HEK293 (cell line): ENCODE data around the gene SCUBE1.

Experiments
- CTCF ChIA-PET: fragments of 350-600 bp; formaldehyde crosslinking; extraction: SDS; loops from one replicate; lab custom pipeline; 2021; ENCODE audit warnings: antibody characterized with exemption; lab: Yijun Ruan, JAX
- POLR2A ChIA-PET: fragments of 300-600 bp; formaldehyde crosslinking; extraction: SDS; loops from one replicate; lab custom pipeline; 2020; ENCODE audit warnings: antibody characterized with exemption, inconsistent platforms; lab: Yijun Ruan, JAX
- H3K27ac ChIP-seq: fragments of 200-500 bp; sonication (Bioruptor generic); 2 replicates; pipeline ENCODE4 v1.5.1; 2014; ENCODE audit warnings: low read depth, low read length, control low read depth, inconsistent platforms; ENCODE audit errors: extremely low read depth
- H3K36me3 ChIP-seq, 2 experiments: fragments of 200-500 bp in 1 of 2; sonication (Bioruptor generic) in 1 of 2; 1 replicate in 1 of 2; 2 replicates in 1 of 2; pipeline ENCODE4 v1.5.1; 2014 to 2017; ENCODE audit warnings: inconsistent platforms in 2 of 2, low read length in 2 of 2; ENCODE audit not compliant: control insufficient read depth in 2 of 2, insufficient read depth in 1 of 2
- H3K4me1 ChIP-seq: fragments of 200-500 bp; sonication (Bioruptor generic); 2 replicates; pipeline ENCODE4 v1.5.1; 2014; ENCODE audit warnings: mild to moderate bottlenecking, low read length, inconsistent platforms; ENCODE audit not compliant: control insufficient read depth, insufficient read depth
- H3K4me3 ChIP-seq: 2 replicates; pipeline ENCODE4 v1.5.1; 2011; ENCODE audit warnings: low read depth, mild to moderate bottlenecking, control low read depth, low read length, moderate library complexity
- H3K9me3 ChIP-seq: fragments of 200-500 bp; sonication (Bioruptor generic); 2 replicates; pipeline ENCODE4 v1.5.1; 2014; ENCODE audit warnings: low read depth, low read length, inconsistent platforms; ENCODE audit not compliant: control insufficient read depth, insufficient read depth
- BCL11A ChIP-seq: fragments of 450-650 bp; formaldehyde crosslinking; IDR thresholded peaks from 2 replicates; pipeline ENCODE4 v1.5.1; 2016; ENCODE audit warnings: low read depth, missing biosample characterization, missing genetic modification characterization
- YY1 ChIP-seq: fragments of 450-650 bp; formaldehyde crosslinking; IDR thresholded peaks from 2 replicates; pipeline ENCODE4 v1.5.1; 2018; ENCODE audit warnings: missing biosample characterization, missing genetic modification characterization
- ZNF169 ChIP-seq: fragments of 450-650 bp; formaldehyde crosslinking; IDR thresholded peaks from 2 replicates; pipeline ENCODE4 v1.5.1; 2016; ENCODE audit warnings: missing biosample characterization, missing genetic modification characterization
- ZNF274 ChIP-seq, 2 experiments: fragments of 200-500 bp in 1 of 2; fragments of 450-650 bp in 1 of 2; sonication (Bioruptor generic) in 1 of 2; formaldehyde crosslinking in 1 of 2; IDR thresholded peaks; 2 replicates each; pipeline versions ENCODE4 v1.5.1 to v1.6.1; 2014 to 2016; ENCODE audit warnings: borderline replicate concordance in 1 of 2, inconsistent platforms in 1 of 2, low read length in 1 of 2, missing biosample characterization in 1 of 2, missing genetic modification characterization in 1 of 2
- ZNF37A ChIP-seq: fragments of 450-650 bp; IDR thresholded peaks from 2 replicates; pipeline ENCODE4 v1.5.1; 2018; ENCODE audit warnings: missing biosample characterization, missing genetic modification characterization
- ZNF391 ChIP-seq: fragments of 450-650 bp; formaldehyde crosslinking; IDR thresholded peaks from 2 replicates; pipeline ENCODE4 v1.5.1; 2016; ENCODE audit warnings: low read depth, missing biosample characterization, missing genetic modification characterization, borderline replicate concordance
- ZNF404 ChIP-seq: fragments of 450-650 bp; formaldehyde crosslinking; IDR thresholded peaks from 2 replicates; pipeline ENCODE4 v1.5.1; 2017; ENCODE audit warnings: missing biosample characterization, missing genetic modification characterization
- ZNF571 ChIP-seq: fragments of 450-650 bp; formaldehyde crosslinking; IDR thresholded peaks from 2 replicates; pipeline ENCODE4 v1.5.0; 2017; ENCODE audit warnings: missing biosample characterization, missing genetic modification characterization
- ZNF660 ChIP-seq: fragments of 450-650 bp; IDR thresholded peaks from 2 replicates; pipeline ENCODE4 v1.5.1; 2018; ENCODE audit warnings: missing biosample characterization, mild to moderate bottlenecking, missing genetic modification characterization
- ZNF792 ChIP-seq: fragments of 450-650 bp; formaldehyde crosslinking; IDR thresholded peaks from 2 replicates; pipeline ENCODE4 v1.5.1; 2016; ENCODE audit warnings: missing biosample characterization, missing genetic modification characterization
- ZNF843 ChIP-seq: fragments of 450-650 bp; formaldehyde crosslinking; IDR thresholded peaks from 2 replicates; pipeline ENCODE4 v1.5.1; 2016; ENCODE audit warnings: missing biosample characterization, missing genetic modification characterization
- TF ChIP-seq, protein P1 (sequence below): fragments of 450-650 bp; formaldehyde crosslinking; IDR thresholded peaks from 2 replicates; pipeline ENCODE4 v1.5.1; 2016; ENCODE audit warnings: missing biosample characterization, missing genetic modification characterization
- TF ChIP-seq, protein P2 (sequence below): fragments of 450-650 bp; formaldehyde crosslinking; IDR thresholded peaks from 2 replicates; pipeline ENCODE4 v1.5.1; 2017; ENCODE audit warnings: missing biosample characterization, missing genetic modification characterization
- TF ChIP-seq, protein P3 (sequence below): fragments of 450-650 bp; formaldehyde crosslinking; IDR thresholded peaks from 2 replicates; pipeline ENCODE4 v1.5.1; 2016; ENCODE audit warnings: missing biosample characterization, missing genetic modification characterization
- TF ChIP-seq, protein P4 (sequence below): fragments of 450-650 bp; formaldehyde crosslinking; IDR thresholded peaks from 2 replicates; pipeline ENCODE4 v1.5.1; 2016; ENCODE audit warnings: missing biosample characterization, missing genetic modification characterization, low read depth
- TF ChIP-seq, protein P5 (sequence below): fragments of 450-650 bp; formaldehyde crosslinking; IDR thresholded peaks from 2 replicates; pipeline ENCODE4 v1.5.1; 2016; ENCODE audit warnings: missing biosample characterization, missing genetic modification characterization

Gene SCUBE1

DNA sequence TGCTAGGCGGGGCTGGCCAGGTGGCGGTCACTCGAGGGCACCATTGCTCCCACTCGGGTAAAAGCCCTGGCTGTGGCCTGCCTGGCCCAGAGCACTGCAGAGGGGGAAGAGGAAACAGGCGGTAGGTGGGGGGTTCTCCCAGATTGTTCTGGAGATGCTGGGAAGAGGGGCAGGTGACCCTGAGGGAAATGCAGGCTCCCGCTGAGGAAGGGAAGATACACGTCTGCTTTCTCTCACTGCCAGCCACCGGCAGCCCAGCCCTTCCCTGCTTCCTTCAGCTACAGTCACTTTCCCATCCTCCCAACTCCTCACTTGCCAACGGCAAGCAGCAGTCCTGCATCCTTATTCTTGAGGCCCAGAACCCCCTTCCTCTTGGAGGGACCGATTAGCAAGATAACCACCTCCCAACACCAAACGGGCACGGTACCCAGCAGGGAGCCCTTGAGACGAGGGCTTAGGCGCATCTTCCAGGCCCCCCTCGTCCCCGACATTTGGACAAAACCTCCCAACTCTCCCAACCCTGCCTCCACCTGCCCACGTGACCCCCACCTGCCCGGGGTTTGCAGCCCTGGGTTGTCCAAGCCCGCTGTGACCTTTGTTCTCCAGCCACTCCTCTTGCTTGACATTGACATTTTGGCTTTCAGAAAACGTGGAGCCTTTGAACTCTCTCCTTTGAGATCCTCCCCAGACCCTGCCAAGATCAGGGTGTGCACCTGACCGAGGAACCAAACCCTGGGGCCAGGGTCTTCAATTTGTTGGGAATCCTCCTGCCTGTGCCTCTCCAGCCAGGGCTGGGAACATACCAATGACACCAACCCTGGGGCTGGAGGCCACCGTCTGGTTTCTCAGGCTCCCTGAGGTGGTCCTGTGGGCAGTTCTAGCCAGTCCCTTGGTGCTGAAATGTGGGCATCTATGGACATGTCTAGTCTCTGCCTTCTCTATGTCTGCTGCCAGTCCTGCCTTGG lies 107.4 kb downstream of the SCUBE1 start:
- Histone ChIP-seq H3K9me3 (no peaks in the 10 kb centered on the region), H3K4me1 (no peaks in the 10 kb centered on the region), H3K36me3 (no peaks in the 10 kb centered on the region), H3K27ac (no peak overlapping the region), H3K4me3 (no peak overlapping the region)
- TF ChIP-seq ZNF404 (tag by site-specific recombination) (no peak), BCL11A (tag by site-specific recombination) (no peak), ZNF792 (tag by site-specific recombination) (no peak), ZNF274 (IDR thresholded peaks at IDR 0.05; ENCODE audit: low read length) (no peak), ZNF274 (tag by site-specific recombination; IDR thresholded peaks at IDR 0.05; ENCODE audit: borderline replicate concordance) (no peak), ZNF660 (tag by site-specific recombination) (no peak), ZNF391 (no peak), ZNF843 (tag by site-specific recombination) (no peak), YY1 (tag by site-specific recombination) (no peak), ZNF37A (no peak), ZNF571 (tag by site-specific recombination) (no peak), ZNF169 (no peak)
- TF ChIP-seq, protein P1, sequence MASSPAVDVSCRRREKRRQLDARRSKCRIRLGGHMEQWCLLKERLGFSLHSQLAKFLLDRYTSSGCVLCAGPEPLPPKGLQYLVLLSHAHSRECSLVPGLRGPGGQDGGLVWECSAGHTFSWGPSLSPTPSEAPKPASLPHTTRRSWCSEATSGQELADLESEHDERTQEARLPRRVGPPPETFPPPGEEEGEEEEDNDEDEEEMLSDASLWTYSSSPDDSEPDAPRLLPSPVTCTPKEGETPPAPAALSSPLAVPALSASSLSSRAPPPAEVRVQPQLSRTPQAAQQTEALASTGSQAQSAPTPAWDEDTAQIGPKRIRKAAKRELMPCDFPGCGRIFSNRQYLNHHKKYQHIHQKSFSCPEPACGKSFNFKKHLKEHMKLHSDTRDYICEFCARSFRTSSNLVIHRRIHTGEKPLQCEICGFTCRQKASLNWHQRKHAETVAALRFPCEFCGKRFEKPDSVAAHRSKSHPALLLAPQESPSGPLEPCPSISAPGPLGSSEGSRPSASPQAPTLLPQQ (tag by site-specific recombination): no peak
- TF ChIP-seq, protein P2, sequence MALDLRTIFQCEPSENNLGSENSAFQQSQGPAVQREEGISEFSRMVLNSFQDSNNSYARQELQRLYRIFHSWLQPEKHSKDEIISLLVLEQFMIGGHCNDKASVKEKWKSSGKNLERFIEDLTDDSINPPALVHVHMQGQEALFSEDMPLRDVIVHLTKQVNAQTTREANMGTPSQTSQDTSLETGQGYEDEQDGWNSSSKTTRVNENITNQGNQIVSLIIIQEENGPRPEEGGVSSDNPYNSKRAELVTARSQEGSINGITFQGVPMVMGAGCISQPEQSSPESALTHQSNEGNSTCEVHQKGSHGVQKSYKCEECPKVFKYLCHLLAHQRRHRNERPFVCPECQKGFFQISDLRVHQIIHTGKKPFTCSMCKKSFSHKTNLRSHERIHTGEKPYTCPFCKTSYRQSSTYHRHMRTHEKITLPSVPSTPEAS (tag by site-specific recombination): no peak
- TF ChIP-seq, protein P3, sequence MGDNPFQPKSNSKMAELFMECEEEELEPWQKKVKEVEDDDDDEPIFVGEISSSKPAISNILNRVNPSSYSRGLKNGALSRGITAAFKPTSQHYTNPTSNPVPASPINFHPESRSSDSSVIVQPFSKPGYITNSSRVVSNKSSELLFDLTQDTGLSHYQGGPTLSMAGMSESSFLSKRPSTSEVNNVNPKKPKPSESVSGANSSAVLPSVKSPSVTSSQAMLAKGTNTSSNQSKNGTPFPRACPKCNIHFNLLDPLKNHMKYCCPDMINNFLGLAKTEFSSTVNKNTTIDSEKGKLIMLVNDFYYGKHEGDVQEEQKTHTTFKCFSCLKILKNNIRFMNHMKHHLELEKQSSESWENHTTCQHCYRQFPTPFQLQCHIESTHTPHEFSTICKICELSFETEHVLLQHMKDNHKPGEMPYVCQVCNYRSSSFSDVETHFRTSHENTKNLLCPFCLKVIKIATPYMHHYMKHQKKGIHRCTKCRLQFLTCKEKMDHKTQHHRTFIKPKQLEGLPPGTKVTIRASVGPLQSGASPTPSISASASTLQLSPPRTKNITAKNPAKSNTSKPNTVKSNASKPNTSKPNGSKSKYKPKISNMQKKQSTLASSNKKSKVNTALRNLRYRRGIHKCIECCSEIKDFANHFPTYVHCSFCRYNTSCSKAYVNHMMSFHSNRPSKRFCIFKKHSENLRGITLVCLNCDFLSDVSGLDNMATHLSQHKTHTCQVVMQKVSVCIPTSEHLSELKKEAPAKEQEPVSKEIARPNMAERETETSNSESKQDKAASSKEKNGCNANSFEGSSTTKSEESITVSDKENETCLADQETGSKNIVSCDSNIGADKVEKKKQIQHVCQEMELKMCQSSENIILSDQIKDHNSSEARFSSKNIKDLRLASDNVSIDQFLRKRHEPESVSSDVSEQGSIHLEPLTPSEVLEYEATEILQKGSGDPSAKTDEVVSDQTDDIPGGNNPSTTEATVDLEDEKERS (tag by site-specific recombination): no peak
- TF ChIP-seq, protein P4, sequence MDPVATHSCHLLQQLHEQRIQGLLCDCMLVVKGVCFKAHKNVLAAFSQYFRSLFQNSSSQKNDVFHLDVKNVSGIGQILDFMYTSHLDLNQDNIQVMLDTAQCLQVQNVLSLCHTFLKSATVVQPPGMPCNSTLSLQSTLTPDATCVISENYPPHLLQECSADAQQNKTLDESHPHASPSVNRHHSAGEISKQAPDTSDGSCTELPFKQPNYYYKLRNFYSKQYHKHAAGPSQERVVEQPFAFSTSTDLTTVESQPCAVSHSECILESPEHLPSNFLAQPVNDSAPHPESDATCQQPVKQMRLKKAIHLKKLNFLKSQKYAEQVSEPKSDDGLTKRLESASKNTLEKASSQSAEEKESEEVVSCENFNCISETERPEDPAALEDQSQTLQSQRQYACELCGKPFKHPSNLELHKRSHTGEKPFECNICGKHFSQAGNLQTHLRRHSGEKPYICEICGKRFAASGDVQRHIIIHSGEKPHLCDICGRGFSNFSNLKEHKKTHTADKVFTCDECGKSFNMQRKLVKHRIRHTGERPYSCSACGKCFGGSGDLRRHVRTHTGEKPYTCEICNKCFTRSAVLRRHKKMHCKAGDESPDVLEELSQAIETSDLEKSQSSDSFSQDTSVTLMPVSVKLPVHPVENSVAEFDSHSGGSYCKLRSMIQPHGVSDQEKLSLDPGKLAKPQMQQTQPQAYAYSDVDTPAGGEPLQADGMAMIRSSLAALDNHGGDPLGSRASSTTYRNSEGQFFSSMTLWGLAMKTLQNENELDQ (tag by site-specific recombination): no peak
- TF ChIP-seq, protein P5, sequence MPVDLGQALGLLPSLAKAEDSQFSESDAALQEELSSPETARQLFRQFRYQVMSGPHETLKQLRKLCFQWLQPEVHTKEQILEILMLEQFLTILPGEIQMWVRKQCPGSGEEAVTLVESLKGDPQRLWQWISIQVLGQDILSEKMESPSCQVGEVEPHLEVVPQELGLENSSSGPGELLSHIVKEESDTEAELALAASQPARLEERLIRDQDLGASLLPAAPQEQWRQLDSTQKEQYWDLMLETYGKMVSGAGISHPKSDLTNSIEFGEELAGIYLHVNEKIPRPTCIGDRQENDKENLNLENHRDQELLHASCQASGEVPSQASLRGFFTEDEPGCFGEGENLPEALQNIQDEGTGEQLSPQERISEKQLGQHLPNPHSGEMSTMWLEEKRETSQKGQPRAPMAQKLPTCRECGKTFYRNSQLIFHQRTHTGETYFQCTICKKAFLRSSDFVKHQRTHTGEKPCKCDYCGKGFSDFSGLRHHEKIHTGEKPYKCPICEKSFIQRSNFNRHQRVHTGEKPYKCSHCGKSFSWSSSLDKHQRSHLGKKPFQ (tag by site-specific recombination): no peak
- ChIA-PET CTCF (interaction anchor here (0.6 to 11.6 kb wide), 4 partner anchors 14 to 149 kb away, joined by 3 to 152 read pairs (median 8); no protein-coding TSS in a partner anchor), POLR2A (no interaction called here)
